Liver (tissue), 9 donors: ENCODE results near the gene PARM1. TPM values are rescaled to one million over a fixed set of nuclear protein-coding genes. Genes with fewer than 3 reads are reported as not detected.

Source experiments
- DNase-seq: peaks from one replicate; pipeline ENCODE4 v3.0.0-alpha.2; 2017; ENCODE audit warnings: low spot score
- H3K27ac ChIP-seq, 2 donors: one replicate each; pipeline ENCODE4 v1.7.0; 2013; ENCODE audit warnings: inconsistent platforms in 2 of 2, low read length in 2 of 2, control low read depth in 1 of 2, low read depth in 1 of 2, mild to moderate bottlenecking in 1 of 2
- H3K27me3 ChIP-seq, 4 donors: one replicate each; pipeline versions ENCODE4 v1.6.1 to v1.7.0; 2013; ENCODE audit warnings: low read length in 3 of 4, inconsistent platforms in 1 of 4, mild to moderate bottlenecking in 1 of 4, moderate library complexity in 1 of 4; ENCODE audit not compliant: control insufficient read depth in 4 of 4, insufficient read depth in 4 of 4
- H3K36me3 ChIP-seq, 4 donors: one replicate each; pipeline versions ENCODE4 v1.6.1 to v1.7.0; 2013; ENCODE audit warnings: low read length in 3 of 4, mild to moderate bottlenecking in 3 of 4, low read depth in 1 of 4, moderate library complexity in 1 of 4; ENCODE audit not compliant: control insufficient read depth in 4 of 4, insufficient read depth in 3 of 4
- H3K4me1 ChIP-seq, 4 donors: one replicate each; pipeline versions ENCODE4 v1.6.1 to v1.7.0; 2013; ENCODE audit warnings: low read length in 3 of 4, mild to moderate bottlenecking in 3 of 4, moderate library complexity in 1 of 4; ENCODE audit not compliant: control insufficient read depth in 4 of 4, insufficient read depth in 4 of 4
- H3K4me3 ChIP-seq, 3 donors: one replicate each; pipeline versions ENCODE4 v1.6.1 to v1.7.0; 2013; ENCODE audit warnings: low read length in 3 of 3, control low read depth in 1 of 3, low read depth in 1 of 3, mild to moderate bottlenecking in 1 of 3
- H3K9ac ChIP-seq, 2 donors: one replicate each; pipeline ENCODE4 v1.7.0; 2013; ENCODE audit warnings: low read length in 2 of 2, mild to moderate bottlenecking in 2 of 2, moderate library complexity in 2 of 2, control low read depth in 1 of 2, low read depth in 1 of 2
- H3K9me3 ChIP-seq, 4 donors: one replicate each; pipeline versions ENCODE4 v1.6.1 to v1.7.0; 2013; ENCODE audit warnings: low read length in 3 of 4; ENCODE audit not compliant: control insufficient read depth in 4 of 4
- FOXA1 ChIP-seq: IDR thresholded peaks from 2 replicates; pipeline ENCODE4 v1.6.1; 2016; ENCODE audit warnings: antibody characterized with exemption
- FOXA2 ChIP-seq: IDR thresholded peaks from 2 replicates; pipeline ENCODE4 v1.6.1; 2016; ENCODE audit warnings: antibody characterized with exemption
- GABPA ChIP-seq, 2 donors: IDR thresholded peaks in 1 of 2; conservative IDR thresholded peaks in 1 of 2; 2 replicates each; pipeline ENCODE4 v1.6.1; 2016; ENCODE audit warnings: antibody characterized with exemption in 2 of 2, mild to moderate bottlenecking in 1 of 2, moderate library complexity in 1 of 2
- HNF4A ChIP-seq, 2 donors: conservative IDR thresholded peaks; 2 replicates each; pipeline ENCODE4 v1.6.1; 2016; ENCODE audit warnings: antibody characterized with exemption in 2 of 2, mild to moderate bottlenecking in 2 of 2
- HNF4G ChIP-seq: IDR thresholded peaks from 2 replicates; pipeline ENCODE4 v1.6.1; 2016; ENCODE audit warnings: antibody characterized with exemption
- JUND ChIP-seq, 2 donors: IDR thresholded peaks; 2 replicates each; pipeline ENCODE4 v1.6.1; 2016; ENCODE audit warnings: antibody characterized with exemption in 2 of 2
- MAX ChIP-seq: IDR thresholded peaks from 2 replicates; pipeline ENCODE4 v1.6.1; 2016; ENCODE audit warnings: antibody characterized with exemption
- NR2F2 ChIP-seq: IDR thresholded peaks from 2 replicates; pipeline ENCODE4 v1.6.1; 2016; ENCODE audit warnings: antibody characterized with exemption
- RAD21 ChIP-seq, 2 donors: IDR thresholded peaks; 2 replicates each; pipeline ENCODE4 v1.6.1; 2016; ENCODE audit warnings: antibody characterized with exemption in 2 of 2, mild to moderate bottlenecking in 2 of 2
- RXRA ChIP-seq, 2 donors: IDR thresholded peaks; 2 replicates each; pipeline ENCODE4 v1.6.1; 2017 to 2018; ENCODE audit warnings: antibody characterized with exemption in 2 of 2, mild to moderate bottlenecking in 1 of 2
- SP1 ChIP-seq: IDR thresholded peaks from 2 replicates; pipeline ENCODE4 v1.6.1; 2018; ENCODE audit warnings: antibody characterized with exemption, mild to moderate bottlenecking
- TAF1 ChIP-seq: conservative IDR thresholded peaks from 2 replicates; pipeline ENCODE4 v1.6.1; 2016; ENCODE audit warnings: antibody characterized with exemption, mild to moderate bottlenecking
- YY1 ChIP-seq: IDR thresholded peaks from 2 replicates; pipeline ENCODE4 v1.6.1; 2016; ENCODE audit warnings: antibody characterized with exemption, mild to moderate bottlenecking
- WGBS: extraction: QIAGEN DNeasy Blood & Tissue Kit; methylation state at CpG from one replicate; pipeline ENCODE4 v1.1.7; 2013; 5-methylcytosine and 5-hydroxymethylcytosine counted together
- polyA plus RNA-seq, 2 donors: library from polyadenylated mRNA; stranded (reverse) in 1 of 2; unstranded in 1 of 2; fragments of 200-250 nt in 1 of 2; fragments of >200 nt in 1 of 2; fragmentation: Nextera tagmentation in 1 of 2; extraction: Ambion mirVana in 1 of 2; gene quantifications; one replicate each; pipeline versions ENCODE4 v1.2.1 to v1.2.3, GENCODE V29; 2013 to 2015
- total RNA-seq, 2 donors: library from RNA; depleted of rRNA; stranded (reverse); fragments of >200 nt; gene quantifications; one replicate each; pipeline ENCODE4 v1.2.3, GENCODE V29; 2014
- TF ChIP-seq, protein P1 (sequence below): IDR thresholded peaks from 2 replicates; pipeline ENCODE4 v1.6.1; 2016; ENCODE audit warnings: antibody characterized with exemption
- TF ChIP-seq, protein P2 (sequence below): fragments of 150-350 bp; IDR thresholded peaks from 2 replicates; pipeline ENCODE4 v1.5.1; 2017; ENCODE audit warnings: improper control_type of control experiment, low read depth, low read length; ENCODE audit not compliant: missing input control
- TF ChIP-seq, protein P3 (sequence below): IDR thresholded peaks from 2 replicates; pipeline ENCODE4 v1.6.1; 2016; ENCODE audit warnings: antibody characterized with exemption
- donor health status: healthy.
- donor health status: healthy.
- donor health status: healthy.
- donor health status: healthy.
- donor health status: healthy.

The PARM1 gene
- total and polyA plus RNA-seq, 4 donors, result 0.42 to 2.2 (median 0.74) TPM

DNA sequence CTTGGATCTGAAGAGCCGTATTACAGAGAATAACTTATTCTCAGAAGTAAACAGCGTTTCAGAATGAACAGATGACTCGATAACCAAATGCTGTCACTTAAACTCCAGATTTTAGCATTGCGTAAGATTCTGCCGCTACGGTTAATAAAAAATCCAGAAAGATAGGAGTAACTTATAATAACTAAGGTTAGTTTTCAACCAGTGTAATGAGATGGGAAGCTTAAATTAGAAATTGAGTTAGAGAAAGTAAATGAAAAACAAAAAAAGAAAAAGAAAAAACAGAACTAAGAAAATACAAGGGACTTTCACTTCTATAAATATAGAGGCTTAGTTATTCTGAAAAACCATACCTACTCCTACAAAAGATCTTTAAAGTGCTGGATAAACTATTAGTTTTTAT, 13.1 kb upstream of the PARM1 start:
- 79% methylated on average over 6 of the region's 6 CpGs for WGBS
- TF ChIP-seq MAX, result no peak
- no peak for TF ChIP-seq NR2F2
- TF ChIP-seq YY1, result no peak
- TF ChIP-seq HNF4G, result no peak
- no peak for TF ChIP-seq FOXA1
- no peak for TF ChIP-seq FOXA2
- TF ChIP-seq, protein P1, sequence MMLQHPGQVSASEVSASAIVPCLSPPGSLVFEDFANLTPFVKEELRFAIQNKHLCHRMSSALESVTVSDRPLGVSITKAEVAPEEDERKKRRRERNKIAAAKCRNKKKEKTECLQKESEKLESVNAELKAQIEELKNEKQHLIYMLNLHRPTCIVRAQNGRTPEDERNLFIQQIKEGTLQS, result no peak
- H3K4me1 ChIP-seq, result no peaks in the 10 kb centered on the region
- no peaks in the 10 kb centered on the region for H3K9me3 ChIP-seq
- no peak for DNase-seq
- no peaks in the 10 kb centered on the region for H3K27me3 ChIP-seq
- H3K4me3 ChIP-seq, result no peak overlapping the region
- H3K9ac ChIP-seq, result no peak overlapping the region
- no peak overlapping the region for H3K27ac ChIP-seq
- H3K36me3 ChIP-seq, result no peaks in the 10 kb centered on the region

- Histone ChIP-seq H3K4me1 (no peaks in the 10 kb centered on the region), H3K9me3 (no peaks in the 10 kb centered on the region), H3K27me3 (peaks cover 0 to 2% (median 0%) of the 10 kb centered on the region in 4 donors), H3K9ac (no peak overlapping the region), H3K36me3 (no peaks in the 10 kb centered on the region), H3K27ac (no peak overlapping the region), H3K4me3 (no peak overlapping the region)
- TF ChIP-seq FOXA2 (no peak), SP1 (no peak), GABPA (IDR thresholded peaks at IDR 0.05 in 1 of 2, conservative IDR thresholded peaks at IDR 0.05 in 1 of 2) (no peak), TAF1 (no peak), JUND (IDR thresholded peaks at IDR 0.05) (no peak), RAD21 (IDR thresholded peaks at IDR 0.05) (no peak), HNF4A (conservative IDR thresholded peaks at IDR 0.05) (no peak), RXRA (IDR thresholded peaks at IDR 0.05) (no peak), HNF4G (no peak), FOXA1 (no peak)
- TF ChIP-seq, protein P2, sequence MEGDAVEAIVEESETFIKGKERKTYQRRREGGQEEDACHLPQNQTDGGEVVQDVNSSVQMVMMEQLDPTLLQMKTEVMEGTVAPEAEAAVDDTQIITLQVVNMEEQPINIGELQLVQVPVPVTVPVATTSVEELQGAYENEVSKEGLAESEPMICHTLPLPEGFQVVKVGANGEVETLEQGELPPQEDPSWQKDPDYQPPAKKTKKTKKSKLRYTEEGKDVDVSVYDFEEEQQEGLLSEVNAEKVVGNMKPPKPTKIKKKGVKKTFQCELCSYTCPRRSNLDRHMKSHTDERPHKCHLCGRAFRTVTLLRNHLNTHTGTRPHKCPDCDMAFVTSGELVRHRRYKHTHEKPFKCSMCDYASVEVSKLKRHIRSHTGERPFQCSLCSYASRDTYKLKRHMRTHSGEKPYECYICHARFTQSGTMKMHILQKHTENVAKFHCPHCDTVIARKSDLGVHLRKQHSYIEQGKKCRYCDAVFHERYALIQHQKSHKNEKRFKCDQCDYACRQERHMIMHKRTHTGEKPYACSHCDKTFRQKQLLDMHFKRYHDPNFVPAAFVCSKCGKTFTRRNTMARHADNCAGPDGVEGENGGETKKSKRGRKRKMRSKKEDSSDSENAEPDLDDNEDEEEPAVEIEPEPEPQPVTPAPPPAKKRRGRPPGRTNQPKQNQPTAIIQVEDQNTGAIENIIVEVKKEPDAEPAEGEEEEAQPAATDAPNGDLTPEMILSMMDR, result no peak
- TF ChIP-seq, protein P3, sequence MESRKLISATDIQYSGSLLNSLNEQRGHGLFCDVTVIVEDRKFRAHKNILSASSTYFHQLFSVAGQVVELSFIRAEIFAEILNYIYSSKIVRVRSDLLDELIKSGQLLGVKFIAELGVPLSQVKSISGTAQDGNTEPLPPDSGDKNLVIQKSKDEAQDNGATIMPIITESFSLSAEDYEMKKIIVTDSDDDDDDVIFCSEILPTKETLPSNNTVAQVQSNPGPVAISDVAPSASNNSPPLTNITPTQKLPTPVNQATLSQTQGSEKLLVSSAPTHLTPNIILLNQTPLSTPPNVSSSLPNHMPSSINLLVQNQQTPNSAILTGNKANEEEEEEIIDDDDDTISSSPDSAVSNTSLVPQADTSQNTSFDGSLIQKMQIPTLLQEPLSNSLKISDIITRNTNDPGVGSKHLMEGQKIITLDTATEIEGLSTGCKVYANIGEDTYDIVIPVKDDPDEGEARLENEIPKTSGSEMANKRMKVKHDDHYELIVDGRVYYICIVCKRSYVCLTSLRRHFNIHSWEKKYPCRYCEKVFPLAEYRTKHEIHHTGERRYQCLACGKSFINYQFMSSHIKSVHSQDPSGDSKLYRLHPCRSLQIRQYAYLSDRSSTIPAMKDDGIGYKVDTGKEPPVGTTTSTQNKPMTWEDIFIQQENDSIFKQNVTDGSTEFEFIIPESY, result no peak
- TF ChIP-seq, protein P1, result no peak
- 77% methylated on average over 3 of the region's 3 CpGs for WGBS
- DNase-seq, result no peak
Observed at GRCh38 chr4:74920704-74921103, 12.2 kb upstream of the PARM1 start.
